DOHH2 (cell line): ENCODE data around the gene ALG9.

Source experiments
- CTCF ChIP-seq: fragments of 200-600 bp; sonication (generic); IDR thresholded peaks from one replicate; pipeline ENCODE4 v1.5.1; 2014; ENCODE audit warnings: antibody characterized with exemption, mild to moderate bottlenecking, low read depth, low read length; ENCODE audit not compliant: poor library complexity, severe bottlenecking
- EZH2phosphoT487 ChIP-seq: fragments of 200-600 bp; sonication (generic); IDR thresholded peaks from 2 replicates; pipeline ENCODE4 v1.6.1; 2017; ENCODE audit warnings: borderline replicate concordance, mild to moderate bottlenecking, antibody characterized with exemption, low read length, moderate library complexity, mixed read lengths

- TF ChIP-seq CTCF (no peak), EZH2phosphoT487 (no peak)
Observed at GRCh38 chr11:111765984-111766833, 105.2 kb downstream of the ALG9 start, which contains the start of gene PPP2R1B.
